Neuronal stem cell (in vitro differentiated cells): ENCODE data around the gene CALML4.

Experiments
- DNase-seq: peaks from one replicate; pipeline ENCODE4 v3.0.0-alpha.2; 2013; ENCODE audit warnings: low spot score
- H2AFZ ChIP-seq: one replicate; pipeline ENCODE4 v1.6.1; 2013; ENCODE audit warnings: mild to moderate bottlenecking, low read length, inconsistent platforms
- H2AK5ac ChIP-seq: 2 replicates; pipeline ENCODE4 v1.6.1; 2013; ENCODE audit warnings: low read depth, mild to moderate bottlenecking, inconsistent platforms, low read length, moderate library complexity, mixed read lengths
- H2BK120ac ChIP-seq: 2 replicates; pipeline ENCODE4 v1.6.1; 2013; ENCODE audit warnings: low read depth, mild to moderate bottlenecking, inconsistent platforms, low read length, moderate library complexity, mixed read lengths
- H2BK12ac ChIP-seq: one replicate; pipeline ENCODE4 v1.6.1; 2013; ENCODE audit warnings: low read length, inconsistent platforms
- H2BK15ac ChIP-seq: 2 replicates; pipeline ENCODE4 v1.6.1; 2013; ENCODE audit warnings: mild to moderate bottlenecking, low read length, inconsistent platforms, mixed read lengths
- H2BK5ac ChIP-seq: one replicate; pipeline ENCODE4 v1.6.1; 2013; ENCODE audit warnings: inconsistent platforms, mild to moderate bottlenecking, low read length, moderate library complexity
- H3K14ac ChIP-seq: one replicate; pipeline ENCODE4 v1.6.1; 2013; ENCODE audit warnings: low read length, inconsistent platforms
- H3K18ac ChIP-seq: 2 replicates; pipeline ENCODE4 v1.6.1; 2013; ENCODE audit warnings: low read length, inconsistent platforms
- H3K23ac ChIP-seq: 2 replicates; pipeline ENCODE4 v1.6.1; 2013; ENCODE audit warnings: low read depth, mild to moderate bottlenecking, mixed read lengths, low read length, inconsistent platforms; ENCODE audit not compliant: poor library complexity
- H3K27ac ChIP-seq: replicated peaks from 3 replicates; pipeline ENCODE4 v1.5.1; 2013; ENCODE audit warnings: low read length, inconsistent platforms
- H3K27me3 ChIP-seq, 3 experiments: 2 replicates each; pipeline ENCODE4 v1.6.1; 2013; ENCODE audit warnings: low read length in 3 of 3, mild to moderate bottlenecking in 2 of 3, inconsistent platforms in 1 of 3, low read depth in 1 of 3, mixed read lengths in 1 of 3, moderate library complexity in 1 of 3; ENCODE audit not compliant: control insufficient read depth in 3 of 3, insufficient read depth in 3 of 3
- H3K36me3 ChIP-seq, 2 donors: replicated peaks in 1 of 2; 2 replicates each; pipeline ENCODE4 v1.6.1; 2013; ENCODE audit warnings: low read length in 2 of 2; ENCODE audit not compliant: control insufficient read depth in 2 of 2, insufficient read depth in 2 of 2
- H3K4ac ChIP-seq: 2 replicates; pipeline ENCODE4 v1.6.1; 2013; ENCODE audit warnings: inconsistent platforms, mild to moderate bottlenecking, low read length, moderate library complexity
- H3K4me1 ChIP-seq, 2 donors: 1 replicate in 1 of 2; 2 replicates in 1 of 2; pipeline ENCODE4 v1.6.1; 2013; ENCODE audit warnings: low read length in 2 of 2, low read depth in 1 of 2; ENCODE audit not compliant: control insufficient read depth in 2 of 2, insufficient read depth in 1 of 2
- H3K4me2 ChIP-seq: one replicate; pipeline ENCODE4 v1.6.1; 2013; ENCODE audit warnings: mild to moderate bottlenecking, low read length, inconsistent platforms; ENCODE audit not compliant: insufficient read depth, poor library complexity, severe bottlenecking
- H3K4me3 ChIP-seq, 2 donors: 2 replicates each; pipeline ENCODE4 v1.5.1; 2013; ENCODE audit warnings: low read length in 2 of 2, mild to moderate bottlenecking in 2 of 2, inconsistent platforms in 1 of 2, moderate library complexity in 1 of 2
- H3K79me1 ChIP-seq: one replicate; pipeline ENCODE4 v1.6.1; 2013; ENCODE audit warnings: low read depth, mild to moderate bottlenecking, inconsistent platforms, low read length, moderate library complexity
- H3K9ac ChIP-seq: one replicate; pipeline ENCODE4 v1.6.1; 2013; ENCODE audit warnings: mild to moderate bottlenecking, low read depth, low read length, inconsistent platforms; ENCODE audit not compliant: poor library complexity
- H3K9me3 ChIP-seq, 2 donors: replicated peaks in 1 of 2; 2 replicates each; pipeline versions ENCODE3 to v1.6.1; 2013; ENCODE audit warnings: low read length in 2 of 2, mild to moderate bottlenecking in 2 of 2, inconsistent platforms in 1 of 2, low read depth in 1 of 2, mixed read lengths in 1 of 2, moderate library complexity in 1 of 2; ENCODE audit not compliant: control insufficient read depth in 2 of 2, insufficient read depth in 1 of 2
- H4K8ac ChIP-seq: one replicate; pipeline ENCODE4 v1.6.1; 2013; ENCODE audit warnings: low read depth, mild to moderate bottlenecking, inconsistent platforms, low read length, moderate library complexity
- H4K91ac ChIP-seq: one replicate; pipeline ENCODE4 v1.6.1; 2013; ENCODE audit warnings: low read length, low read depth, mild to moderate bottlenecking, inconsistent platforms; ENCODE audit not compliant: poor library complexity
- WGBS, 2 donors: extraction: QIAGEN DNeasy Blood & Tissue Kit; methylation state at CpG; one replicate each; pipeline ENCODE4 v1.1.7; 2013; ENCODE audit warnings: missing lambda C conversion rate in 2 of 2, mixed read lengths in 1 of 2; ENCODE audit not compliant: insufficient read length in 2 of 2, insufficient replicate concordance in 1 of 2; ENCODE audit errors: extremely low coverage in 2 of 2; 5-methylcytosine and 5-hydroxymethylcytosine counted together

Gene CALML4

DNA sequence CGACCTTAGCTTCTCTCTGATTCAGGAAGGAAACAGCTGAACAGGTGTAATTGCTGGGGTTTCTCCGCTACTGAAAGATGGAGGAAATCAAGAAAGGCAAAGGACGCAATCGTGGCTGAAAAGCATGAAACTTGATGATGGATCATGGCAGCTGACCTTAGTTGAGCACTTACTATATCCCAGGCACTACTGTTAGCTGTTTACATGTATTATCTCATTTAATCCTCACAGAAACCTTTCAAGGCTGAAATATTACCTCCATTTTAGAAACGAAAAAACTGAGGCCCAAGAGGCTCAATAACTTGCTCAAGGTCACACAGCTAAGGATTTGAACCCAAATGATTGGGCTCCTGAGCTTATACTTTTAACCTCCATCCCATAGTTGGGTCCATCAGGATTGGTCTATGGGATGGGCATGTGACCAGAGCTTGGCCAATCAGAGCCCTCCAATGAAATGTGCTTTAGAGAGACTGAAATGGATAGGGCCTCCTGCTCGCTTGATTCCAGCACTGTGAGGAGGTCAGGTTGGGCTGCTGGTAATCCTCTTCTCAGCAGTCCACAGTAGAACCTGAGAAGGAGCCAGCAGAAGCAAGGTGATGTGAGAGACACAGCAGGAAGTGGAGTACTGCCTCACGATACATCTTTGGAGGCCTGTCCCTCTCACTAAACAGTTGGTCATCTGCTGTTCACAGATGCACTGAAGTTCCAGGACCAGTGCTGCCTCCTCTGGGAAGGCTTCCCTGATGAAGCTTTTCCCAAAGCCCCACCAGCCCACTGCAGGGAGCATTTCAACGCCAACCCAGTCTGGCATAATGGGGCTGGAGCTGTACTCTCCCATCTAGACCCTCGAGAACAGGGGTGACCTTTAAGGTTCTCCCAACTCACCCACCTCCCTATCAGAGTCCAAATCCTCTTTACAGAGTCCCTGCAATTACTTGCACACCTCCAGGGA lies 14.0 kb upstream of the CALML4 start:
- H3K18ac ChIP-seq: no peak overlapping the region
- no peak overlapping the region for H3K27ac ChIP-seq
- no peaks in the 10 kb centered on the region for H3K27me3 ChIP-seq
- H2BK15ac ChIP-seq: no peak overlapping the region
- peaks cover 10% of the 10 kb centered on the region for H3K79me1 ChIP-seq
- H4K8ac ChIP-seq: no peak overlapping the region
- no peak overlapping the region for H3K4me2 ChIP-seq
- H3K23ac ChIP-seq: no peak overlapping the region
- H3K9me3 ChIP-seq: peaks cover 8 to 16% of the 10 kb centered on the region in 2 donors
- no peak overlapping the region for H2AK5ac ChIP-seq
- no peak overlapping the region for H4K91ac ChIP-seq
- H2BK12ac ChIP-seq: no peak overlapping the region
- no peak overlapping the region for H2BK120ac ChIP-seq
- H2BK5ac ChIP-seq: no peak overlapping the region
- no peak overlapping the region for H2AFZ ChIP-seq
- H3K36me3 ChIP-seq: peaks cover 7 to 72% of the 10 kb centered on the region in 2 donors
- no peak overlapping the region for H3K4ac ChIP-seq
- H3K4me1 ChIP-seq: no peaks in the 10 kb centered on the region
- H3K4me3 ChIP-seq: no peak overlapping the region
- no peak for DNase-seq
- no CpG with 5 or more reads among the region's 9 CpGs for WGBS, 2 donors
- H3K9ac ChIP-seq: no peak overlapping the region
- H3K14ac ChIP-seq: no peak overlapping the region

DNA sequence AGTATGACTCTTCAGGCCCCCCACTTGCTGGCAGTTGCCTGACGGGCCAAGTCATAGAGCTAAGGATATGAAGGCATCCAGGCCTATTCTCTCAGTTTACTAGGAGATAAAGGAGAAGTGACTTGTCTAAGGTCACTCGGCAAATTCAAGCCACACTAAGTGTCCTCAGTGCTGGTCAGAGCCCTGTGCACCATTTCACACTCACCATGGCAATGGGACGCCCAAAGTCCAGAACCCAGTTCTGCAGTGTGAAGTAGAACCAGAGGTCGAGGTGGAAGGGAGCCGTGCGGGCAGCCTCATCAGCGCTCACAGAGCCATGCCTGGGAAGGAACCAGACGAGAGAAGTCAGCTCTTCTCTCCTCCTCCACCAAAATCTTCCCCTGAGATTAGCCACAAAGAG lies 13.2 kb upstream of the CALML4 start:
- H3K4me1 ChIP-seq: no peaks in the 10 kb centered on the region
- H3K4me2 ChIP-seq: no peak overlapping the region
- no peak overlapping the region for H2BK15ac ChIP-seq
- H4K91ac ChIP-seq: no peak overlapping the region
- H2BK5ac ChIP-seq: no peak overlapping the region
- H3K18ac ChIP-seq: no peak overlapping the region
- DNase-seq: no peak
- no peak overlapping the region for H2AFZ ChIP-seq
- H2BK120ac ChIP-seq: no peak overlapping the region
- no peak overlapping the region for H3K4me3 ChIP-seq
- H3K9ac ChIP-seq: no peak overlapping the region
- H3K23ac ChIP-seq: no peak overlapping the region
- H3K14ac ChIP-seq: no peak overlapping the region
- H3K79me1 ChIP-seq: peaks cover 11% of the 10 kb centered on the region
- H4K8ac ChIP-seq: no peak overlapping the region
- no CpG with 5 or more reads among the region's 8 CpGs for WGBS, 2 donors
- H2BK12ac ChIP-seq: no peak overlapping the region
- H3K9me3 ChIP-seq: peaks cover 6 to 11% of the 10 kb centered on the region in 2 donors
- no peak overlapping the region for H3K27ac ChIP-seq
- no peaks in the 10 kb centered on the region for H3K27me3 ChIP-seq
- H3K36me3 ChIP-seq: peaks cover 7 to 74% of the 10 kb centered on the region in 2 donors
- no peak overlapping the region for H2AK5ac ChIP-seq
- H3K4ac ChIP-seq: no peak overlapping the region

DNA sequence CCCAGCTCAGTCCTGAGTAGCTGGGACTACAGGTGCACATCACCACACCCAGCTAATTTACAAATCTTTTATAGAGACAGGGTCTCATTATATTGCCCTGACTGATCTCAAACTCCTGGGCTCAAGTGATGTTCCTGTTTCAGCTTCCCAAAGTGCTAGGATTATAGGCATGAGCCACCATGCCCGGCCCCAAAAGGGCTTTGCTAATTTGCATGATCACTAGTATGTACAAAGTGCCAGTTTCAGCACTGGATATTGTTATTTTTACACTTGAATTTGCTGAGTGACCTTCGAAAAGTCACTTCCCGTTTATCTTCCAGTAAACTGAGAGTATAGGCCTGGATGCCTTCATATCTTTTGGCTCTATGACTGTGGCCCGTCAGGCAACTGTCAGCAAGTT lies 12.2 kb upstream of the CALML4 start:
- no peak overlapping the region for H2AFZ ChIP-seq
- H3K14ac ChIP-seq: no peak overlapping the region
- H3K27ac ChIP-seq: no peak overlapping the region
- H2BK120ac ChIP-seq: no peak overlapping the region
- peaks cover 7 to 71% of the 10 kb centered on the region in 2 donors for H3K36me3 ChIP-seq
- no peak overlapping the region for H2BK15ac ChIP-seq
- no peak overlapping the region for H2BK12ac ChIP-seq
- H3K79me1 ChIP-seq: peaks cover 9% of the 10 kb centered on the region
- H3K9ac ChIP-seq: no peak overlapping the region
- no peaks in the 10 kb centered on the region for H3K27me3 ChIP-seq
- H3K18ac ChIP-seq: no peak overlapping the region
- WGBS, 2 donors: no CpG with 5 or more reads among the region's 4 CpGs
- DNase-seq: no peak
- H3K4ac ChIP-seq: no peak overlapping the region
- no peak overlapping the region for H2BK5ac ChIP-seq
- no peak overlapping the region for H3K23ac ChIP-seq
- H3K9me3 ChIP-seq: peaks cover 3 to 6% of the 10 kb centered on the region in 2 donors
- H2AK5ac ChIP-seq: no peak overlapping the region
- no peak overlapping the region for H4K91ac ChIP-seq
- no peak overlapping the region for H4K8ac ChIP-seq
- H3K4me3 ChIP-seq: no peak overlapping the region
- H3K4me2 ChIP-seq: no peak overlapping the region
- H3K4me1 ChIP-seq: no peaks in the 10 kb centered on the region

DNA sequence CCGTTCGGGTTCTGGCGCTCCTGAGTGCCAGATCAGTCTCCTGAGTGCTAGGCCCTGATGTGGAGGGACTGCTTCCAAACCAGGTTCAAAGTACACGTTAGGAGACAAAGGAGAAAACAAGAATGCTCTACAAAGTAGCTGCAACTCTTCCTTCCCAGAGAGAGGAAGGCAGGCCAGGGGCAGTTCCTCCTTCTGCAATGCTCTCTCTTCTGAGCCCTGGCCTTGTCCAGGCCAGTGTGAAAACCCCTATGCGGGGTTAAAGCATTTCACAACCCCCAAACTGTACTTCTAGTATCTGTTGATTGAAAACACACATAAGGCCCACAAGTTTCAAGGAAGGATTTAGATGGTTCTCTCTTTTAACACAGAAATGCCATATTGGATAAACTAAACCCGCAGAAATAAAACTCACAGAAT lies 9.7 kb upstream of the CALML4 start:
- no peak overlapping the region for H3K14ac ChIP-seq
- peaks cover 7% of the 10 kb centered on the region for H3K79me1 ChIP-seq
- H2AFZ ChIP-seq: no peak overlapping the region
- H2AK5ac ChIP-seq: no peak overlapping the region
- peaks cover 0 to 4% of the 10 kb centered on the region in 2 donors for H3K4me1 ChIP-seq
- H3K18ac ChIP-seq: no peak overlapping the region
- peaks cover 9 to 86% of the 10 kb centered on the region in 2 donors for H3K36me3 ChIP-seq
- no peak overlapping the region for H2BK15ac ChIP-seq
- DNase-seq: no peak
- no peak overlapping the region for H3K4me3 ChIP-seq
- no peak overlapping the region for H3K27ac ChIP-seq
- no peak overlapping the region for H3K4ac ChIP-seq
- H4K8ac ChIP-seq: no peak overlapping the region
- no peak overlapping the region for H2BK120ac ChIP-seq
- no peak overlapping the region for H3K23ac ChIP-seq
- no peak overlapping the region for H3K9ac ChIP-seq
- no peaks in the 10 kb centered on the region for H3K9me3 ChIP-seq
- no peak overlapping the region for H2BK5ac ChIP-seq
- H3K4me2 ChIP-seq: no peak overlapping the region
- no peak overlapping the region for H4K91ac ChIP-seq
- no peaks in the 10 kb centered on the region for H3K27me3 ChIP-seq
- no peak overlapping the region for H2BK12ac ChIP-seq
- no CpG with 5 or more reads among the region's 6 CpGs for WGBS, 2 donors
